ENCODE results near the gene CCL4. TPM values are rescaled to one million over a fixed set of nuclear protein-coding genes. Genes with fewer than 3 reads are reported as not detected.

Gene CCL4
- total RNA-seq, 2 experiments from 2014 or later: 0.09 TPM; not detected in 1

GRCh38 chr17:36151891-36152638 is 48.4 kb downstream of the CCL4 start:
- ChIA-PET CTCF (ENCODE audit: unreplicated experiment) (no interaction called here), POLR2A (interaction anchor here (1.0 kb wide), 1 partner anchor 15 kb away, joined by 3 read pairs; no protein-coding TSS in a partner anchor)

DNA sequence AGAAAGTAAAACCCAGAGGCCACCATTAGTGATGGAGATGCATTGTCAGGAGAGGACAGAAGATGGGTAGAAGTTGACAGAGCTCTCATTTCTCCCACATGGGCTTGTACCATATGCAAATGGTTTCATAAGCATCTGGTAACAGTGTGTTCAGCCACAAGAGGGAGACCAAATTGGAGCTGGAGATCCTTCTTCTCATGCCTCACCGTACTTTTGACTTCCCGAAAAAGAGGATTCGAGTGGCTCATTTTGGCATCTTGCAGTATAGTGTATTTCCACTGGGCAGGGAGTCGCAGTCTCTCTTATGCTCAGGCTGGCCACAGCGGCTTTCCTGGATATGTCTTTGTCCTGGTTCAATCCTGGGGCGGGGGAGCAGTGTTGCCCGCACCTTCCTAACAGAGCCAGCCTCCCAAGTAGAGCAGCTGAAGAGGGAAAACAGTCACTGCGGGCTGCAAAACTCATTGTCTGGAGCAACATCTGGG is 49.1 kb downstream of the CCL4 start:
- Histone ChIP-seq H3K36me3 (ENCODE audit: insufficient read depth, low read length) (no peaks in the 10 kb centered on the region), H2AFZ (ENCODE audit: low read length) (no peak overlapping the region), H4K20me1 (ENCODE audit: insufficient read depth, low read length) (no peaks in the 10 kb centered on the region), H3K4me3 (ENCODE audit: low read depth, low read length, poor library complexity, severe bottlenecking) (no peak overlapping the region), H3K79me2 (ENCODE audit: insufficient read depth, low read depth, low read length) (no peaks in the 10 kb centered on the region), H3K9me3 (ENCODE audit: low read length) (no peaks in the 10 kb centered on the region), H3K4me2 (ENCODE audit: low read length) (no peak overlapping the region), H3K4me1 (ENCODE audit: insufficient read depth, low read length, poor library complexity, severe bottlenecking) (no peaks in the 10 kb centered on the region), H3K27ac (ENCODE audit: low read depth, low read length, poor library complexity, severe bottlenecking) (no peak overlapping the region), H3K9me2 (ENCODE audit: insufficient read depth, low read length) (no peaks in the 10 kb centered on the region)
- intact Hi-C loops (cut with micrococcal nuclease; ENCODE audit: unreplicated experiment): no loop called here
- CTCF ChIA-PET (ENCODE audit: unreplicated experiment): no interaction called here
- no peak for DNase-seq (ENCODE audit: low spot score)
- no peak for TF ChIP-seq CTCF (conservative IDR thresholded peaks at IDR 0.05; ENCODE audit: low read length)
- TF ChIP-seq EZH2phosphoT487 (IDR thresholded peaks at IDR 0.05; ENCODE audit: borderline replicate concordance, low read depth, low read length): no peak
- BruUV-seq (replicated peaks): no TSS peak
- POLR2A ChIA-PET: interaction anchor here (1.0 kb wide), 1 partner anchor 16 kb away, joined by 3 read pairs; no protein-coding TSS in a partner anchor

More at GRCh38 chr17:36151891-36152638, 48.4 kb downstream of the CCL4 start:
- Histone ChIP-seq H3K4me1 (ENCODE audit: insufficient read depth, low read length, poor library complexity, severe bottlenecking) (no peaks in the 10 kb centered on the region), H3K4me3 (ENCODE audit: low read depth, low read length, poor library complexity, severe bottlenecking) (no peak overlapping the region), H3K9me2 (ENCODE audit: insufficient read depth, low read length) (no peaks in the 10 kb centered on the region), H4K20me1 (ENCODE audit: insufficient read depth, low read length) (no peaks in the 10 kb centered on the region), H3K27ac (ENCODE audit: low read depth, low read length, poor library complexity, severe bottlenecking) (no peak overlapping the region), H2AFZ (ENCODE audit: low read length) (no peak overlapping the region), H3K4me2 (ENCODE audit: low read length) (no peak overlapping the region), H3K36me3 (ENCODE audit: insufficient read depth, low read length) (no peaks in the 10 kb centered on the region), H3K9me3 (ENCODE audit: low read length) (no peaks in the 10 kb centered on the region), H3K79me2 (ENCODE audit: insufficient read depth, low read depth, low read length) (no peaks in the 10 kb centered on the region)
- no peak for TF ChIP-seq EZH2phosphoT487 (IDR thresholded peaks at IDR 0.05; ENCODE audit: borderline replicate concordance, low read depth, low read length)
- TF ChIP-seq CTCF (conservative IDR thresholded peaks at IDR 0.05; ENCODE audit: low read length): no peak
- BruUV-seq (replicated peaks): no TSS peak
- intact Hi-C loops (cut with micrococcal nuclease; ENCODE audit: unreplicated experiment): no loop called here
- DNase-seq (ENCODE audit: low spot score): no peak
